HepG2 (cell line): ENCODE measurements around the gene ETFB. TPM values are rescaled to one million over a fixed set of nuclear protein-coding genes. Genes with fewer than 3 reads are reported as not detected.
A peak's percentile ranks its signal among the peaks of the same experiment; 100 is the strongest.

Source experiments
- CBX2 ChIP-seq, 2 experiments: fragments of 200-600 bp in 1 of 2; sonication (generic); formaldehyde crosslinking in 1 of 2; IDR thresholded peaks; 2 replicates each; pipeline versions ENCODE4 v1.7.0 to v1.8.1; 2018 to 2022; ENCODE audit warnings: low read depth in 2 of 2, low read length in 1 of 2, mild to moderate bottlenecking in 1 of 2, missing genetic modification reagents in 1 of 2
- CENPX ChIP-seq: sonication (generic); formaldehyde crosslinking; IDR thresholded peaks from 2 replicates; pipeline ENCODE4 v1.9.0; 2021; ENCODE audit warnings: mild to moderate bottlenecking, missing genetic modification reagents, moderate library complexity
- HDAC1 ChIP-seq: sonication (generic); formaldehyde crosslinking; IDR thresholded peaks from 2 replicates; pipeline ENCODE4 v1.5.1; 2020; ENCODE audit warnings: mild to moderate bottlenecking, missing genetic modification reagents
- NAIF1 ChIP-seq: sonication (generic); formaldehyde crosslinking; IDR thresholded peaks from 2 replicates; pipeline ENCODE4 v1.5.0; 2020; ENCODE audit warnings: mild to moderate bottlenecking, missing genetic modification reagents, borderline replicate concordance
- PAWR ChIP-seq: sonication (generic); formaldehyde crosslinking; IDR thresholded peaks from 2 replicates; pipeline ENCODE4 v1.4.0; 2020; ENCODE audit warnings: missing genetic modification reagents, mild to moderate bottlenecking, borderline replicate concordance
- THAP11 ChIP-seq: IDR thresholded peaks from 2 replicates; pipeline ENCODE4 v1.6.1; 2016; ENCODE audit warnings: missing biosample characterization, missing genetic modification reagents
- ZFP37 ChIP-seq: sonication (generic); formaldehyde crosslinking; IDR thresholded peaks from 2 replicates; pipeline ENCODE4 v1.4.0; 2020; ENCODE audit warnings: missing genetic modification reagents, borderline replicate concordance
- ZNF280B ChIP-seq: sonication (generic); formaldehyde crosslinking; IDR thresholded peaks from 2 replicates; pipeline ENCODE4 v1.5.0; 2020; ENCODE audit warnings: missing genetic modification reagents, mild to moderate bottlenecking, borderline replicate concordance
- ZNF362 ChIP-seq: sonication (generic); formaldehyde crosslinking; IDR thresholded peaks from 2 replicates; pipeline ENCODE4 v1.4.0; 2020; ENCODE audit warnings: missing genetic modification reagents, mild to moderate bottlenecking, borderline replicate concordance
- ZNF513 ChIP-seq: sonication (generic); formaldehyde crosslinking; conservative IDR thresholded peaks from 2 replicates; pipeline ENCODE4 v1.5.0; 2020; ENCODE audit warnings: missing genetic modification reagents
- ZNF614 ChIP-seq: IDR thresholded peaks from 2 replicates; pipeline ENCODE4 v1.6.1; 2018; ENCODE audit warnings: missing biosample characterization, missing genetic modification reagents, inconsistent platforms, borderline replicate concordance
- ZNF678 ChIP-seq: sonication (generic); formaldehyde crosslinking; IDR thresholded peaks from 2 replicates; pipeline ENCODE4 v1.4.0; 2020; ENCODE audit warnings: mild to moderate bottlenecking, missing genetic modification reagents
- ZNF747 ChIP-seq: sonication (generic); formaldehyde crosslinking; IDR thresholded peaks from 2 replicates; pipeline ENCODE4 v1.8.1; 2023; ENCODE audit warnings: missing genetic modification reagents, mild to moderate bottlenecking, borderline replicate concordance
- ZNF788 ChIP-seq: sonication (generic); formaldehyde crosslinking; IDR thresholded peaks from 2 replicates; pipeline ENCODE4 v1.5.0; 2020; ENCODE audit warnings: mild to moderate bottlenecking, missing genetic modification reagents, borderline replicate concordance
- ZNF83 ChIP-seq: sonication (generic); formaldehyde crosslinking; IDR thresholded peaks from 2 replicates; pipeline ENCODE4 v1.4.0; 2020; ENCODE audit warnings: missing genetic modification reagents, mild to moderate bottlenecking, borderline replicate concordance
- polyA plus RNA-seq, 8 experiments: library from polyadenylated mRNA; depleted of rRNA in 3 of 8; stranded (reverse) in 7 of 8; unstranded in 1 of 8; fragments of >200 nt; fragmentation: Illumina TruSeq in 4 of 8; extraction: Trizol in 4 of 8; gene quantifications; 2 replicates each; pipeline versions ENCODE4 v1.2.1 to v1.2.3, GENCODE V29; 2011 to 2016; ENCODE audit warnings: low read depth in 4 of 8, missing spikeins in 1 of 8, mixed read lengths in 1 of 8; ENCODE audit not compliant: insufficient read depth in 1 of 8
- total RNA-seq, 5 experiments: library from RNA; depleted of rRNA; stranded (reverse); fragments of >200 nt; fragmentation: Illumina TruSeq; extraction: Trizol; gene quantifications; 2 replicates each; pipeline ENCODE4 v1.2.3, GENCODE V29; 2016; ENCODE audit warnings: low read depth in 1 of 5
- TF ChIP-seq, protein P1 (sequence below): sonication (generic); formaldehyde crosslinking; IDR thresholded peaks from 2 replicates; pipeline ENCODE4 v1.9.0; 2021; ENCODE audit warnings: missing genetic modification reagents, borderline replicate concordance
- TF ChIP-seq, protein P2 (sequence below): sonication (generic); formaldehyde crosslinking; IDR thresholded peaks from 2 replicates; pipeline ENCODE4 v1.8.0; 2022; ENCODE audit warnings: mild to moderate bottlenecking, missing genetic modification reagents, moderate library complexity

The ETFB gene
- total and polyA plus RNA-seq, 2 of the 13 experiments (the other 11 are each of a cell fraction or from before 2014, with no cell fraction given): 678 to 1,314 TPM

DNA sequence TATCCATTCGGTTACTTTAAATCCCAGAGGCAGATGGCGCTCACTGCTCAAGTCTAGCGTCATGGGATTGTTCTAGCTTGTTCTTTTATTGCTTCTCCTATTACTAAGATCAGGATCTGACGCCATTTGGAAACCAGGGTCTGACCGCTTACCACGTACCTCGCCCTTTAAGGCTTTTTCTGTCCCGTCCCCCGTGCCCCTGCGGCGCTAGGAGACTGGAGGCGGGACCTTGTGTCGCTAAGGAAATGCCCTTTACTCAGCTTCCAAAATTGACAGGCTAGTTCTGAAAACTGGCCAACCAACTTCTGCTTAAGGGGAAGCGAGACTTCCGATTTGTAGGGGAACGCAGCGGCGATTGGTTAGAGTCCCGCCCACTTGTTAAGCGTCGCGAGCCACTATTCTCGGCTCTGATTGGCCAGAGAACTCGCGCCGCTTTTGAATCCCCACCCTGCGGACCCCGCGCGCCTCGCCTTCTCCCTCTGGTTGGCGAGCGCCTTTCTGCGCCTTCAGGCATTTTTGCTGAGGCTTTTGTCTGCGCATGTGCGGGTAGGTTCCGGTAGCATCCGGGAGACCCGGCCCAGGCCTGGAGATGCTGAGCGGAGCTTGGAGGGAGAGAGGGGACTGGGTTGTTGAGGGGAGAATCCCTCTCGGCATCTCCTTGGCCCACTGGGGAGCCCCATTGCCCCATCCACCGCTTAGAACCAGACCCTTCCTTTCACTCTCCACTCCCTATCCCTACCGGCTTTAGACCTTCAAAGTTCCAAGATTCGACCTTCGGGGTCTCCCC, 28.1 kb upstream of the ETFB start (continued):
- TF ChIP-seq, protein P1, sequence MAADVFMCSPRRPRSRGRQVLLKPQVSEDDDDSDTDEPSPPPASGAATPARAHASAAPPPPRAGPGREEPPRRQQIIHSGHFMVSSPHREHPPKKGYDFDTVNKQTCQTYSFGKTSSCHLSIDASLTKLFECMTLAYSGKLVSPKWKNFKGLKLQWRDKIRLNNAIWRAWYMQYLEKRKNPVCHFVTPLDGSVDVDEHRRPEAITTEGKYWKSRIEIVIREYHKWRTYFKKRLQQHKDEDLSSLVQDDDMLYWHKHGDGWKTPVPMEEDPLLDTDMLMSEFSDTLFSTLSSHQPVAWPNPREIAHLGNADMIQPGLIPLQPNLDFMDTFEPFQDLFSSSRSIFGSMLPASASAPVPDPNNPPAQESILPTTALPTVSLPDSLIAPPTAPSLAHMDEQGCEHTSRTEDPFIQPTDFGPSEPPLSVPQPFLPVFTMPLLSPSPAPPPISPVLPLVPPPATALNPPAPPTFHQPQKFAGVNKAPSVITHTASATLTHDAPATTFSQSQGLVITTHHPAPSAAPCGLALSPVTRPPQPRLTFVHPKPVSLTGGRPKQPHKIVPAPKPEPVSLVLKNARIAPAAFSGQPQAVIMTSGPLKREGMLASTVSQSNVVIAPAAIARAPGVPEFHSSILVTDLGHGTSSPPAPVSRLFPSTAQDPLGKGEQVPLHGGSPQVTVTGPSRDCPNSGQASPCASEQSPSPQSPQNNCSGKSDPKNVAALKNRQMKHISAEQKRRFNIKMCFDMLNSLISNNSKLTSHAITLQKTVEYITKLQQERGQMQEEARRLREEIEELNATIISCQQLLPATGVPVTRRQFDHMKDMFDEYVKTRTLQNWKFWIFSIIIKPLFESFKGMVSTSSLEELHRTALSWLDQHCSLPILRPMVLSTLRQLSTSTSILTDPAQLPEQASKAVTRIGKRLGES: no peak
- TF ChIP-seq ZNF678 (CRISPR knock-in tag) (no peak), ZNF83 (CRISPR knock-in tag) (no peak), NAIF1 (CRISPR knock-in tag) (no peak), ZNF280B (0 out of 2 replicates have a peak, but pooled peaks have one; percentile 69), CENPX (CRISPR knock-in tag) (no peak), ZNF788 (CRISPR knock-in tag) (no peak), ZFP37 (CRISPR knock-in tag) (no peak), THAP11 (CRISPR knock-in tag) (peak; percentile 73), ZNF747 (no peak; the same call in 1 of the 2 replicates), HDAC1 (peak; percentile 65; the same call in 1 of the 2 replicates), CBX2 (IDR thresholded peaks at IDR 0.05; ENCODE audit: low read depth, low read length) (no peak), CBX2 (CRISPR knock-in tag; IDR thresholded peaks at IDR 0.05; ENCODE audit: low read depth) (no peak), ZNF513 (CRISPR knock-in tag) (no peak), ZNF614 (CRISPR knock-in tag) (no peak), ZNF362 (CRISPR knock-in tag) (no peak), PAWR (CRISPR knock-in tag) (no peak)
- TF ChIP-seq, protein P2, sequence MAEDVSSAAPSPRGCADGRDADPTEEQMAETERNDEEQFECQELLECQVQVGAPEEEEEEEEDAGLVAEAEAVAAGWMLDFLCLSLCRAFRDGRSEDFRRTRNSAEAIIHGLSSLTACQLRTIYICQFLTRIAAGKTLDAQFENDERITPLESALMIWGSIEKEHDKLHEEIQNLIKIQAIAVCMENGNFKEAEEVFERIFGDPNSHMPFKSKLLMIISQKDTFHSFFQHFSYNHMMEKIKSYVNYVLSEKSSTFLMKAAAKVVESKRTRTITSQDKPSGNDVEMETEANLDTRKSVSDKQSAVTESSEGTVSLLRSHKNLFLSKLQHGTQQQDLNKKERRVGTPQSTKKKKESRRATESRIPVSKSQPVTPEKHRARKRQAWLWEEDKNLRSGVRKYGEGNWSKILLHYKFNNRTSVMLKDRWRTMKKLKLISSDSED (CRISPR knock-in tag): no peak
